NCI-H2107 treated with DMSO at 0.1 percent for 48 hours (cell line): ENCODE data around the gene DEFB124.
"Not testable (repeated sequence)": the region's sequence is repeated elsewhere in the genome, so short reads cannot be mapped to it uniquely, and the experiment has no call there.

Source experiments
- DNase-seq: peaks from one replicate; lab custom pipeline; 2025; ENCODE audit not compliant: unreplicated experiment; lab: John Stamatoyannopoulos, UW

The DEFB124 gene

DNA sequence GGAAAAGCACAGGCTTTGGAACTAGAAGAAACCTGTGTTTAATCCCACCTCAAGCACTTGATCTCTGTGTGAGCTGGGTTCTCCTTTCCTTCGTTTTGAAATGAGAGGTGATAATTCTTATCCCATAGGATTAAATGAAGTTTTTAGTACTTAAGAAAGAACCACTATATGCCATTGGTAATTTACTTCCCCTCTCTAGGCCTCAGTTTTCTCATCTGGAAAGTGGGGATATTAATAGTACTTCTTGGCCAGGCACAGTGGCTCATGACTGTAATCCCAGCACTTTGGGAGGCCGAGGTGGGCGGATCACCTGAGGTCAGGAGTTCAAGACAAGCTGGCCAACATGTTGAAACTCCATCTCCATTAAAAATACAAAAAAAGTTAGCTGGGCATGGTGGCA is 14.2 kb upstream of the DEFB124 start:
- DNase-seq = no peak

DNA sequence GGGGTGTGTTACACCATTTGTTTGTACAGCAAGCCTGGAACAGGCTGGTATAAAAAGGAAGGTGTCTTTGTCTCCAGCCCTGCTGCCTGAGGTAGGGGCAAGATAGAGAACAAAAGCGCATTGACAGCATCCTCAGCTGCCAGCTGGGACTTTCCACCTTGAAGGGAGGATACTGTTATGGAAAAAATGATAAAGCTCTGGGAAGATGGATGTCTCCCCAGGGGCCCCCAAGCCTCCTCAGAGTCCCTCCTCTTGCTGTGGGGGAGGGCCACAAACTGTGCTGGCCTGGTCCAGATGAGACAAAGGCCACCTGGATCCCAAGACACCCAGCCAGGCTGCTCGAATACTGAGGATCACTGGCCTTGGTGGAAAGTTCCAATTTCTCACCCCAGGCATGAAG is 13.2 kb upstream of the DEFB124 start:
- DNase-seq = no peak

DNA sequence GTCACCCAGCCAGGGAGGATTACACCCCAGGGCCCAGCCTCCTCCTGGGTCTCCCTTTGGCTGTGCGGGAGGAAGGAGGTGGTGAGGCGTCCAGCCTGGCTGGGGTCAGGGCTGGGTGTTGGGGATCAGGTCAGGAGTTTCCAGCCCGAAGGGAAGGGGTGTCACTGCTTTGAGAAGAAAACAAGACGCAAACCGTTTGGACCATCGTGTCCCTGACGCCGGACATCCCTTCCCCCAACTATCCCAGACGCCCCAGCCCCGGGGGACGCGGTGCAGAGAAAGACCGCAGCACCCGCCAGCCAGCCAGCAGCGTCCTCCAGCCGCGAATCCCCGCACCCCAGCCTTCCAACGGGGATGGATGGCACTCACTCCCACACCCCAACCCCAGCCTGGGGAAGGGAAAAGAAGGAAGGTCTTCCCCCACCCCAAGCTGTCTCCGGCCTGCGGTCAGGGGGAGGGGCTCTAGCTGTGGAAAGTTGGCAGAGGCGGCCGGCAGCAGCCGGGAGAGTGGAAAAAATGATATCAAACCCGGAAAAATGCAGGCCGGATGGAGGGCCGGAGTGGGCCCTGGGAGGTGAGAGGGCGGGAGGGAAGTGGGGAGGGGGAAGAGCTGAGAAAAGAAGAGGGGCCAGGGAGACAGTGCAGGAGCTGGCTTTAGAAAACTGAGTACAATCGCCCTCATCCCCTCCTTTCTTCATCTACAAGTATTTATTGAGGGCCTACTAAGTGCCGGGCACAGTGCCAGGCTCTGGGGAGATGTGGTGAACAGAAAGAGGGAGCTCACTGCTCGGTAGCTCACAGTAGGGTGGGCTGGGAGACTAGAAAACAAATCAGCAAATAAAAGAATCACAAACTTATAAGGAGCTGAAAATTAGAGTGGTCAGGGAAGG is 10.8 kb upstream of the DEFB124 start:
- no peak for DNase-seq

DNA sequence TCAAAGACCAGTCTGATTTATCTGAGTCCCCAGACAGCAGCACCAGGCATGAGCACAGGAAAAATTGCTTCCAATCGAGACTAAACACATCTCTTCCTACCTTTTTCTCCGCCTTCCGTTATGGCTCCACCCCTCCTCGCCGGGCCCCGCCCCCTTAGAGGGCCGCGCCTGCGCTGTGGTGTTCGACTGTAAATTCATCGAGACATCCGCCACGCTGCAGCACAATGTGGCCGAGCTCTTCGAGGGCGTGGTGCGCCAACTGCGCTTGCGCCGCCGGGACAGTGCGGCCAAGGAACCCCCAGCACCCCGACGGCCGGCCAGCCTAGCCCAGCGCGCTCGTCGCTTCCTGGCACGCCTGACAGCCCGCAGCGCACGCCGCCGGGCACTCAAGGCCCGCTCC is 9.1 kb upstream of the DEFB124 start:
- DNase-seq = no peak

DNA sequence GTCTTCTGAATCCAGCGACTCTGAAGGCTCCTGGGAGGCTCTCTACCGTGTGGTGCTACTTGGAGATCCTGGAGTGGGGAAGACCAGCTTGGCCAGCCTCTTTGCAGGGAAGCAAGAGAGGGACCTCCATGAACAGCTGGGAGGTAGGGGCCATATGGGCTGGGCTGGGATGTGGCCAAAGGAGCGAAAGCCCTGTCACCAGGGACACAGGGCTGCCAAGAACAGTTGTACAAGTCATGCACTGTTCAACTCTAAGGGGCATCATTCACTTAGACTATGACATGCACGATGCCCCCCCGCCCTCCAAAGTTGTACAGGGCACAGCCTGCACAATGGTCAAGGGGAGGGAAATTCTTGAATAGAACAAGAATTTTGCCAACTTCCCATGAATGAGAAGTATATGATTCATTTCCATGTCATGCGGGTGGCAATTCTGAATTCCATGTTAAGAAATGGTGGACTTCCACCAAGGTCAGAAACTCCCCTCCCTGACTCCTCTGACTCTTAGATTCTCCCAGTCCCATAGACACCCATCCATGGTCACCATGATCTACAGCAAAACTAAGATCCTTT is 1.8 kb upstream of the DEFB124 start:
- no peak for DNase-seq

DNA sequence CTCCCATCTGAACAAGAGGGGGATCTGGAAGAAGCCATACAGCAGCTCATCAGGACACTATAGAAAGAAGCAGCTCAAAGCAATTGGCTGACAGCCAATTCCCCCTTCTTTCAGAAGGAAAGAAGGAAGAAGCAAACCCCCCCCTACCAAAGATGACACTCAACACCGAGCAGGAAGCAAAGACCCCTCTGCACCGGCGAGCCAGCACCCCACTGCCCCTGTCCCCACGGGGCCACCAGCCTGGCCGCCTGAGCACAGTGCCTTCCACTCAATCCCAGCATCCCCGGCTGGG is 1.3 kb upstream of the DEFB124 start:
- DNase-seq = no peak

DNA sequence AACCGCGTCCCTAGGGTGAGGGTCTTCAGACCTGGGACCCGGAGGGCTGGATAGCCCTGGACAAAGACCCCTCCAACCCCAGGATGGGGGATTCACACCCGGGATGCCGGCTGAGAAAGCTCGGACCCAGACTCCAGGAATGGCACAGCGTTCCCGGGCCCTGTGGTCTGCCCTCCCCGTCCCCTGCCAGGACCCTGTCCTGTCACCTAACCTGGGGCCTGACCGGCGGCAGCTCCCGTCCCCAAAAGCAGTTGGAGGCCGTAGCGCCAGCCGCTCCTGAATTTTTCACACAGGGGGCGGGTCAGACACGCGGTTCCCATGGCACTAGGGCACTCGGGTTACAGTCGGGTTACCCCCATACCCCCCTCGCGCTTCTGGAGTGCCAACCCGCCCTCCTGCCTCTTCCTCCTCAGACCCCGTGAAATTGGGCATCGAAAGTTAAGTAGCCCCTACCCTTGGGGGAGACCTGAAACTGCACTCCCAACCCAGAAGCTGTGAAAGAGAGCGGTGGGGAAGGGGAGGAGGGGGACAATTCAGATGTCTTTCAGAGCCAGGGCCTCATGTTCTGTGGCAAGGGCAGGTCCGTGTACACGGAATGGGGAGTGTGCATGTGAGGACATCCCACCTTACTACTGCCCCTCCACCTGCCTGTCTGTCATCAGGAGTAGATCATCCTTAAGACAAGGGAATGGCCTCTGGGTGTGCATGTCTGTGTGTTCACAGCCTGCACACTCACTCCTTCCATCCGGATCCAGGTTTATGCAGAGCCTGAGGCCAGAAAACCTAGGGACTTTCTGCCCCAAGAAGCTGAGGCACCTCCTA is 756 bp upstream of the DEFB124 start:
- DNase-seq = no peak

DNA sequence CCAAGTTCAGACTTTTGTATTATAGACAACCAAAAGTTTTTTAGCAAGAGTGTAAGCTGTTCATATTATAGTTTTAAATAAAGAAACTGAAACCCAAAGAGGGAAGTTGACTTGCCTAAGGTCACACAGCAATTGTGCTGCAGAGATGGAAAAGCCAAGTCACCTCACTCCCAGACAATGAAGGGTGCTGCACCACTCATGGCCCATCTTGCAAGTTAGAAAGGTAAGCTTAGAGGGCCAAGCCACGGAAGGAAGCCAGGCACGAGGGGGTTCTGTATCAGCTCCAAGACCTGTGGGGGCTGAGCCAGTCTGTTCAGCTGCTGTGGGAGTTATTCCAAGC is 860 bp downstream of the DEFB124 start:
- DNase-seq = no peak

DNA sequence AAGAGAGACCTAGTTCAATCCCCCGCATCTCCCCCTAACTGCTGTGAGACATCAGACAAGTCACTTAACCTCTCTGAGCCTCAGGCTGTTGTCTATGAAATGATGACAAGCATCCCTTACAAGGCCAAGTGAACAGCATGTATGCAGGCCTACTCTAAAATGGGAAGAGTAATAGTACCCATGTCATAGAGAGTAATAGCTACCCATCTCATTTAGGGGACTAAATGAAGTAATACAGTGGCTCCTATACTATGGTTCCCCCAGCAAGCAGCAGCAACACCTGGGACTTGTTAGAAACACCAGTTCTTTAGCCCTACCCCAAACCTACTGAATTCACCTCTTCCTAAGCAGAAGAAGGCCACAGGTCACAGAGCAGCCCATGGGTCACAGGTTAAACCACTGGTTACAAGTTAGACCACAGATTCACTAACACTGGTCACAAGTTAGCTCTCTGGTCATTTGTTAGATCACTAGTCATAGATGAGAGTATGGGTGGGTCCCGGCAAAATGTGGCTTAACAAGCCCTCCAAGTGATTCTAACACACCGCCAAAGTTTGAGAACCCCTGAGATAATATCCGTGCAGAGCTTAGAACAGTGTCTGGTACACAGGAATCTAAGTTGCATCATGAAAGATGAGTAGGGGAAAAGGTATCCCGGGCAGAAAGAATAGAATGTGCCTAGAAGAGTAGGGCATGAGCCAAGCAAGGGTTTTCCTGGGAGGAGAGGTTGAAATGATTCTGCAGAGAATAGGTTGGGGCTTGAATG is 1.4 kb downstream of the DEFB124 start:
- no peak for DNase-seq

DNA sequence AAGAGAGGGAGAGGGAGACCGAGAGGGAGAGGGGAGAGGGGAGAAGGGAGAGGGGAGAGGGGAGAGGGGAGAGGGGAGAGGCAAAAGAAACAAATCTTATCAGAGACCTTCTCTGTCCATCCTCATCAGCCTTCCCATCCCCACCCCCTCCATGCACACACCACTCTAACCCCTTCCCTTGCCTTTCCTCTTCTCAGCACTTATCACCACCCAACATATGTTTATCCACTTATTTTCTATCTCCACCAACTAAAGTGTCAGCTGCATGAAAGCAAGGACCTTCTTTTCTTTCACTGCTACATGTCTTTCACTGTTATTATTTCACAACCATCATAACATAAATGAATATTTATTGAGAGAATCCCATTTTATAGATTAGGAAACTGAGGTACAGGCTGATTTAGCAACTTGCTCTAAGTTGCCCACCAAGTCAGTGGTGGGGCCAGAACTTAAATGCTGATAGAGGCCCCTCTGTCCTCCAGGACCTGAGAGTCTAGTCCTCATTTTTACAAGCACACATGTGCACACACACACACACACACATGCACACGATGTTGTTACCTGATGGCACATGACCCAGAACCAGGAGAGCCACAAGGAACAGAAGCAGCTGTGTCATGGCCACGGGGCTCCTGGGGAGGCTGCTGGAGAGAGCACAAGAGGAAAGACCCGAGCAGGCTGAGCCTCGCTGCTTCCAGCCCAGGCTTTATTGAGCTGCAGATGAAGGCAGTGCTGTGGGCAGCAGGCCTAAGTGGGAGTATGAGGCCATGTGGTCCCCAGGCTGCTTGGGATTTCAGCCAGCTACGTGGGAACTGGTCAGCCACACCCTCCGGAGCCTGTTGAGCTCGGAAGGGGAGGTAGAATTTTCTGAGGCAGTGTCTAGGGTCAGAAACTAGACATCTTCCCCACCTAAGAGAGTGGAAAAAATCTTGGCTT is 2.3 kb downstream of the DEFB124 start:
- DNase-seq = no peak

DNA sequence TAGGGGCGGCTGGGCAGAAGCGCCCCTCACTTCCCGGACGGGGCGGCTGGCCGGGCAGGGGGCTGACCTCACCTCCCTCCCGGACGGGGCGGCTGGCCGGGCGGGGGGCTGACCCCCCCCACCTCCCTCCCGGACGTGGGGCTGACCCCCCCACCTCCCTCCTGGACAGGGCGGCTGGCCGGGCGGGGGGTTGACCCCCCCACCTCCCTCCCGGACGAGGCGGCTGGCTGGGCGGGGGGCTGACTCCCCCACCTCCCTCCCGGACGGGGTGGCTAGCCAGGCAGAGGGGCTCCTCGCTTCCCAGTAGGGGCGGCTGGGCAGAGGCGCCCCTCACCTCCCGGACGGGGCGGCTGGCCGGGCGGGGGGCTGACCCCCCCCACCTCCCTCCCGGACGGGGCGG is 4.0 kb downstream of the DEFB124 start:
- DNase-seq = not testable (repeated sequence)

DNA sequence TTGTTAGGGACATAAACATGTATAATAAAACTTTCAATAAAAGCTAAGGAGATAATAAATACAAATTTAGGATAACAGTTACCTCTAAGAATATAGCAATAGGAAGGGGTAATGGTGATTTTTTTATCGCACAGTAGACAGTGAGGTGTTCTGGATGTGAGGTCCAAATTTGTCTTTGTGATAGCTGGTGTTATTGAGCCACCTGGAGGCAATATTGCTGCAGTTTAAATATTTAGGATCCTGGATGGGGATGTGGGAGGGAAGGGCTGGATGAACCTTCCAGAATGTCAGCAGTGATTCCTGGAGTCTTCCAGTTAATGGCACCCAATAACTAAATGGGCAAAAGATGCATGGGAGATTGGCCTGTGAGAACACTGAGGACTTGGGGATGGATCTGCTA is 20.6 kb downstream of the DEFB124 start:
- no peak for DNase-seq

DNA sequence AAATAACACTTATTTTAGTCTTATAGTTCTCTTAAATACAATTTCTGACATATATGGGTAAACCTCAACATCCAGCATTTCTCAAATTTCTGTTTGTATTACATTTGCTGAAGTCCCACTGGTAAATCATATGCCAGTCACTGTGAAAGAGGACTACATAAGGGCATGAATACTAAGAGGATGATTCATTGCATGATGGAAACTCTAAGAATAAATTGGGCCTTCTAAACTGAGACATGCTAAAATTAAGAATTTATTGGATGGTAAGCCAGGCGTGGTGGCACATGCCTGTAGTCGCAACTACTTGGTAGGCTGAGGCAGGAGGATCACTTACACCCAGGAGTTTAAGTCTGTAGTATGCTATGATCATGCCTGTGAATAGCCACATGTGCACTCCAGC is 22.4 kb downstream of the DEFB124 start:
- no peak for DNase-seq

DNA sequence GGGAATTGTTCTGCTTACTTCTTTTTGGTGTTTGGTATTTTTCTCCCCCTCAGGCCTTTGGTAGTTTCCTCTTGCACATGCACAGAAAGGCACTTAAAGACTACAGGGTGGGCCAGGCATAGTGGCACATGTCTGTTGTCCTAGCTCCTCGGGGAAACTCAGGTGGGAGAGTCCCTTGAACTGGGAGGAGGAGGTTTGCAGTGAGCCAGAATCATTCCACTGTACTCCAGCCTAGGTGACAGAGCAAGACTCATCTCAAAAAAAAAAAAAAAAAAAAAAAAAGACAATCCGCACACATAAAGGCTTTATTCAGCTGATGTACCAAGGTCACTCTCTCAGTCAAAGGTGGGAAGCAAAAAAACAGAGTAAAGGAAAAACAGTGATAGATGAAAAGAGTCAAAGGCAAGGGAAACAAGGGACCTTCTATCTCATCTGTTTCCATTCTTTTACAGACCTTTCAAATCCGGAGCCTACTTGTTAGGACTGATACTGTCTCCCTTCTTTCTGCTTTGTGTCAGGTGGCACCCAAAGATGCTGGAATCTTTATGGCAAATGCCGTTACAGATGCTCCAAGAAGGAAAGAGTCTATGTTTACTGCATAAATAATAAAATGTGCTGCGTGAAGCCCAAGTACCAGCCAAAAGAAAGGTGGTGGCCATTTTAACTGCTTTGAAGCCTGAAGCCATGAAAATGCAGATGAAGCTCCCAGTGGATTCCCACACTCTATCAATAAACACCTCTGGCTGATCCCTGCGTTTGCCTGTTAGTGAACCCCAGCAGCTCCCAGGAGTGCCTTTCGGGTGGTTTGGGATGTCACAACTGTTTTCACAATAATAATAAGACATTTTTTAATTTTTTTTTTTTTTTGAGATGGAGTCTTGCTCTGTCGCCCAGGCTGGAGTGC is 25.2 kb downstream of the DEFB124 start:
- DNase-seq = no peak

DNA sequence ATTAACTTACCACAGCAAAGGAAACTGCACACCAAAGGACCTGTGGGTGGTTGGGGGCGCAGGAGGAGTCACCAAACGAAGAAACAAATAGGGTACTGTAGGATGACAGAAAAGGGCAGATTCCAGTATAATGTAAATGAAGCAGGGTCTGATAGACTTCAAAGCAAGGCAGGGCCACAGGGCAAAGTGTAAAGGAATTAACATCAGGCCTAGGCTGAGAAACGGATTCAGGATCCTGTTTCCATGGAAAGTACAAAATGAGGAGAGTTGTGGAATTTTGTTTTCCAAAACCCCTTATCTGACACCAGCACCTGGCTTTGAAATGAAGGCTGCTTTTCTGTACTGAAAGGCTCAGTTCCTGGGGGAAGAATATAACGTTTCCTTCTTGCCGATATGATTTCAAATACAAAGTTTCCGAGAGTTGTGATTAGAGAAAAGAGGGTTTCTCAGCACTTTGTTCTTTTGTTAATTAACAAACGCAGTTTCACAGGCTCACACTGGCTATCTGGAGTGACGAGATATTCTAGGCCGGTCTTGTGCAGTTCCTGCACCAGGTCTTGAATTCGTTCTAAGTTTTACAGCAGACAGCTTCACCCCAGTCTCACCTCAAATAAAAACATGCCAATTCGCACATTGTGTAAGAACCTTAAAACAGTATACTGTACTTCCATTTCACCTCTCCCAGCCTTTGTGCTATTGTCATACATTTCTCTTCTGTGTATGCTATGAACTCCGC is 28.7 kb downstream of the DEFB124 start:
- no peak for DNase-seq

DNA sequence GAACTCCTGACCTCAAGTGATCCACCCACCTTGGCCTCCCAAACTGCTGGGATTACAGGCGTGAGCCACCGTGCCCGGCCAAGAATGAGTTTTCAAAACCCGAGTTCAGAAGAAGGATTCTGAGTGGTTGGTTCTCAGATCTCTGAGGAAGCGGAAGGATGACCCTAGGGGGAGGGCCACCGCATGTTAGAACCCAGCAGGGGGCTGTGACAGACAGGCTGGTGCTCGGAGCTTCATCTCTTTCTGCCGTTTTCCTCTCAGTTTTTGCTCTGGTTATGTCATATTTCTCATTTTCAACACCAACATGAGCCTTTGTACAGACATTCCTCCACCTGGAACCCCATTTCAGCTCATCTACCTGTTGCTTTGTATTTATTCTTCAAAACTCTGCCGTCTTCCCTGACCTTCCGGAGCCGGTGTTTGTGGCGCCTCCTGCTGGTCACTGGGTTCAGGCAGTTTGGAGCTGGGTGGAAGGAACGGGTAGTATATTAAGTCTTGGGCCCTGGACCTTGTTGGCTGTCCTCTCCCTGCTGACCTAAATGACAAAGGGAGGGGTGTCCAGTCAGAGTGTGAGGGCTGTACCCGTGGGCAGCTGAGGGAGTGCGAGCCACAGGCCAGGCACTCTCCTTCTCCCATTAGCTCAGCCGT is 34.8 kb downstream of the DEFB124 start, which contains the start of gene DEFB123:
TSS of gene DEFB123 (plus strand) at position 621 of the 648 bp plus-strand sequence. CDS start 67 bp downstream, outside the sequence.
- no peak for DNase-seq

DNA sequence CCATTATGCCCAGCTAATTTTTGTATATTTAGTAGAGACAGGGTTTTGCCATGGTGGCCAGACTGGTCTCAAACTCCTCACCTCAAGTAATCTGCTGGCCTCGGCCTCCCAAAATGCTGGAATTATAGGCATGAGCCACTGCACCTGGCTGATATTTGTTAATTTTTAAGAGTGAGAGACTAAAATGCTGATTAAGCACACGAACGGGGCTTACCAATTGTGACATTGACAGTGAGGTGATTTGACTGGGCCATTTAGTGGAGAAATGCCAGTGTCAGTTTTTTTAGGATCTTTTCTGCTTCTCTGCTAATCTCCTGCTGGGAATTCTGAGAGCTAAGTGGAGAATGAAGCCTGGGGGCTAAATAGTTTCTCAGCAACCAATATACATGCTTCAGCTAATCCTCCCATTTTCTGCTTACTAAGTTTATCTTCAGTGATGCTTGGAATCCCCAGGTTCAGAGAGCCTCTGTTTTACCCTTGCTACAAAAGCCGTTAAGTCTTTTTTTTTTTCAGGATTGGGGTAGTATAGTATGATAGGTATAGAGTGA is 44.3 kb downstream of the DEFB124 start:
- DNase-seq = no peak

DNA sequence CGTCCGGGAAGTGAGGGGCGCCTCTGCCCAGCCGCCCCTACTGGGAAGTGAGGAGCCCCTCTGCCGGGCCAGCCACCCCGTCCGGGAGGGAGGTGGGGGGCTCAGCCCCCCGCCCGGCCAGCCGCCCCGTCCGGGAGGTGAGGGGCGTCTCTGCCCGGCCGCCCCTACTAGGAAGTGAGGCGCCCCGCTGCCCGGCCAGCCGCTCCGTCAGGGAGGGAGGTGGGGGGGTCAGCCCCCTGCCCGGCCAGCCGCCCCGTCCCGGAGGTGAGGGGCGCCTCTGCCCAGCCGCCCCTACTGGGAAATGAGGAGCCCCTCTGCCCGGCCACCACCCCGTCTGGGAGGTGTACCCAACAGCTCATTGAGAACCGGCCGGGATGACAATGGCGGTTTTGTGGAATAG is 47.4 kb downstream of the DEFB124 start:
- not testable (repeated sequence) for DNase-seq
